ENCODE results near the gene TCEANC2.

DNA sequence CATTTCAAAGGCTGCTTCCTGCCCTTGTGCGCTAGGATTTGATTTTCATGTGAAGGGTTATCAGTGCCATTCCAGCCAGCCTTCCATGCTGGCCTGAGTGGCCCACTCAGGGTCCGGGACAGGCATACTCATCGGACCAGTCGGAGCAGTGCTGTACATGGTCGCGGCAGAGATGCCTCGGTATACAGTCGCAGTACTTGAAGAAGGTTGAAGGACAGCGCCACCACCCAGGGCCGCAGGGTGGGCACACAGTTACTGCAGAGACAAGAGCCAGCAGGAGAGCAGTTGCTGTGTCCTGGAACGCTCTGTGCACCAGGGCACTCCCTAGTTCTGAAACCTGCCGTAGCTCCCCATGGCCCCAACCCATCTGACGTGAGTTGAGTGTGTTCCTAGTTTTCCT lies 44.5 kb upstream of the TCEANC2 start:
- TF ChIP-seq POLR2A (IDR thresholded peaks at IDR 0.05), result no peak
- TF ChIP-seq, protein P1, sequence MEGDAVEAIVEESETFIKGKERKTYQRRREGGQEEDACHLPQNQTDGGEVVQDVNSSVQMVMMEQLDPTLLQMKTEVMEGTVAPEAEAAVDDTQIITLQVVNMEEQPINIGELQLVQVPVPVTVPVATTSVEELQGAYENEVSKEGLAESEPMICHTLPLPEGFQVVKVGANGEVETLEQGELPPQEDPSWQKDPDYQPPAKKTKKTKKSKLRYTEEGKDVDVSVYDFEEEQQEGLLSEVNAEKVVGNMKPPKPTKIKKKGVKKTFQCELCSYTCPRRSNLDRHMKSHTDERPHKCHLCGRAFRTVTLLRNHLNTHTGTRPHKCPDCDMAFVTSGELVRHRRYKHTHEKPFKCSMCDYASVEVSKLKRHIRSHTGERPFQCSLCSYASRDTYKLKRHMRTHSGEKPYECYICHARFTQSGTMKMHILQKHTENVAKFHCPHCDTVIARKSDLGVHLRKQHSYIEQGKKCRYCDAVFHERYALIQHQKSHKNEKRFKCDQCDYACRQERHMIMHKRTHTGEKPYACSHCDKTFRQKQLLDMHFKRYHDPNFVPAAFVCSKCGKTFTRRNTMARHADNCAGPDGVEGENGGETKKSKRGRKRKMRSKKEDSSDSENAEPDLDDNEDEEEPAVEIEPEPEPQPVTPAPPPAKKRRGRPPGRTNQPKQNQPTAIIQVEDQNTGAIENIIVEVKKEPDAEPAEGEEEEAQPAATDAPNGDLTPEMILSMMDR (IDR thresholded peaks at IDR 0.05), result no peak

All from uterus (tissue), 2 donors.